Thyroid gland (tissue), 4 donors: Measurements from ENCODE around the gene ALDH9A1. TPM values are rescaled to one million over a fixed set of nuclear protein-coding genes. Genes with fewer than 3 reads are reported as not detected.
A peak's percentile ranks its signal among the peaks of the same experiment; 100 is the strongest.

Experiments
- DNase-seq, 2 donors: peaks; one replicate each; pipeline ENCODE4 v3.0.0-alpha.2; 2019
- H3K27ac ChIP-seq, 3 donors: fragments of 200-600 bp; sonication (generic); 1 replicate in 2 of 3; 2 replicates in 1 of 3; pipeline ENCODE4 v1.5.1; 2016 to 2019; ENCODE audit warnings: mild to moderate bottlenecking in 1 of 3, moderate library complexity in 1 of 3
- H3K27me3 ChIP-seq: fragments of 200-600 bp; sonication (generic); one replicate; pipeline ENCODE4 v1.5.1; 2019
- H3K36me3 ChIP-seq, 2 donors: fragments of 200-600 bp; sonication (generic); one replicate each; pipeline ENCODE4 v1.5.1; 2016 to 2019
- H3K4me1 ChIP-seq, 2 donors: fragments of 200-600 bp; sonication (generic); one replicate each; pipeline ENCODE4 v1.5.1; 2017 to 2019
- H3K4me3 ChIP-seq, 3 donors: fragments of 200-600 bp; sonication (generic); replicated peaks in 1 of 3; 1 replicate in 2 of 3; 2 replicates in 1 of 3; pipeline ENCODE4 v1.5.1; 2016; ENCODE audit warnings: mild to moderate bottlenecking in 1 of 3
- H3K9me3 ChIP-seq: fragments of 200-600 bp; sonication (generic); one replicate; pipeline ENCODE4 v1.5.1; 2017
- POLR2A ChIP-seq, 2 donors: fragments of 450-650 bp; IDR thresholded peaks; one replicate each; pipeline ENCODE4 v1.6.1; 2017; ENCODE audit warnings: antibody characterized with exemption in 2 of 2, mild to moderate bottlenecking in 2 of 2, moderate library complexity in 1 of 2
- WGBS, 2 donors: methylation state at CpG; one replicate each; pipeline ENCODE4 v1.1.5; 2017; 5-methylcytosine and 5-hydroxymethylcytosine counted together
- intact Hi-C: fragments of 100-400 bp; cut with DNase I; formaldehyde crosslinking; loops from one replicate; pipeline ENCODE4 v1.15.1; 2023
- total RNA-seq, 4 donors: library from RNA; depleted of rRNA; stranded (reverse); fragments of >200 nt; gene quantifications; one replicate each; pipeline ENCODE4 v1.2.3, GENCODE V29; 2016
- TF ChIP-seq, protein P1 (sequence below), 6 experiments: fragments of 200-600 bp in 3 of 6; fragments of 450-650 bp in 3 of 6; sonication (generic) in 3 of 6; IDR thresholded peaks; one replicate each; pipeline ENCODE4 v1.5.1; 2016 to 2019; ENCODE audit warnings: antibody characterized with exemption in 6 of 6, mild to moderate bottlenecking in 2 of 6, inconsistent platforms in 1 of 6, moderate library complexity in 1 of 6

The ALDH9A1 gene
- total RNA-seq, 4 donors from 2014 or later: 99.7 to 348 (median 192) TPM

DNA sequence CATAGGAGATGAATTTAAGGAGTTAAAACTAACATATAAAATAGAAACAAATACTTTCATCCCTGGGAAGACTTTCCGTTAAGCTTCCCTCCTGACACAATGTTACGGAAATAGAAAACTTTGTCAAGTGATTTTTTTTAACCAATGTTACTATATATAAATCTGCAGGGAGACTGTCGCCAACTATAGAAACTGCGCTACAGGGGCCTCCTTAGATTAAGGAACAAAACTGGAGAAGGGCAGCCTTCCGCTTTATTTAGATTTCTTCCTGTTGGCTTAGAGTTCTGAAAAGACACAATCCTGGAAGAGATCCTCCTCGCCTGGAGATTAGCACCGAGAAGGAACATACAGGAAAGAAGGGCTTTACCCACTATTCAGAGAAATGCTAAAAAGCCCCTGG lies 65.9 kb downstream of the ALDH9A1 start:
- Histone ChIP-seq H3K27me3 (no peaks in the 10 kb centered on the region), H3K9me3 (no peaks in the 10 kb centered on the region), H3K4me3 (peak overlapping the region in 2 of 3 donors; percentile 42 to 56), H3K27ac (peak overlapping the region; percentile 82 to 95 (median 92)), H3K4me1 (peaks cover 49 to 54% of the 10 kb centered on the region in 2 donors), H3K36me3 (no peaks in the 10 kb centered on the region)
- TF ChIP-seq POLR2A (IDR thresholded peaks at IDR 0.05): no peak
- TF ChIP-seq, protein P1, sequence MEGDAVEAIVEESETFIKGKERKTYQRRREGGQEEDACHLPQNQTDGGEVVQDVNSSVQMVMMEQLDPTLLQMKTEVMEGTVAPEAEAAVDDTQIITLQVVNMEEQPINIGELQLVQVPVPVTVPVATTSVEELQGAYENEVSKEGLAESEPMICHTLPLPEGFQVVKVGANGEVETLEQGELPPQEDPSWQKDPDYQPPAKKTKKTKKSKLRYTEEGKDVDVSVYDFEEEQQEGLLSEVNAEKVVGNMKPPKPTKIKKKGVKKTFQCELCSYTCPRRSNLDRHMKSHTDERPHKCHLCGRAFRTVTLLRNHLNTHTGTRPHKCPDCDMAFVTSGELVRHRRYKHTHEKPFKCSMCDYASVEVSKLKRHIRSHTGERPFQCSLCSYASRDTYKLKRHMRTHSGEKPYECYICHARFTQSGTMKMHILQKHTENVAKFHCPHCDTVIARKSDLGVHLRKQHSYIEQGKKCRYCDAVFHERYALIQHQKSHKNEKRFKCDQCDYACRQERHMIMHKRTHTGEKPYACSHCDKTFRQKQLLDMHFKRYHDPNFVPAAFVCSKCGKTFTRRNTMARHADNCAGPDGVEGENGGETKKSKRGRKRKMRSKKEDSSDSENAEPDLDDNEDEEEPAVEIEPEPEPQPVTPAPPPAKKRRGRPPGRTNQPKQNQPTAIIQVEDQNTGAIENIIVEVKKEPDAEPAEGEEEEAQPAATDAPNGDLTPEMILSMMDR (IDR thresholded peaks at IDR 0.05): no peak
- intact Hi-C loops: no loop called here
- whole genome bisulfite sequencing, 2 donors: 63 to 64% methylated on average over 7 of the region's 7 CpGs
- no peak for DNase-seq

DNA sequence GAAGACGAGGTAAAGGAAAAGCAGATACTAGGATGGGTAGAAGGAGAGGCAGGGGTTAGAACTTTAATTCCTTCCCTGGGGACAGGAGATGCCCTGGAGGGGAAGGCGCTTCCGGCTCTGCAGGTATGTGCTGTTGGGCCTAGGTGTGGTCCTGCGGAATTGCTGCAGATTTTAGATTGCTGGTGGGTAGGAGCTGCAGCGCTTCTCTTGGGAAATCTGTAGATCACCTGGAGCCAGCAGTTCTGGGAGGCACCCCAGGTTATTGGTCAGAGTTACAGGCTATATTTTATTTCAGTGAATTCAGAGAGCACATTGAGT lies 66.3 kb downstream of the ALDH9A1 start:
- Histone ChIP-seq H3K27me3 (no peaks in the 10 kb centered on the region), H3K4me3 (peak overlapping the region in 2 of 3 donors; percentile 42 to 56), H3K4me1 (peaks cover 45 to 51% of the 10 kb centered on the region in 2 donors), H3K27ac (peak overlapping the region; percentile 82 to 95 (median 92)), H3K9me3 (no peaks in the 10 kb centered on the region), H3K36me3 (no peaks in the 10 kb centered on the region)
- 21 to 26% methylated on average over 5 of the region's 5 CpGs for WGBS, 2 donors
- intact Hi-C loops: no loop called here
- DNase-seq: peak; percentile 25 to 31
- TF ChIP-seq POLR2A (IDR thresholded peaks at IDR 0.05): no peak
- TF ChIP-seq, protein P1 (IDR thresholded peaks at IDR 0.05): no peak

DNA sequence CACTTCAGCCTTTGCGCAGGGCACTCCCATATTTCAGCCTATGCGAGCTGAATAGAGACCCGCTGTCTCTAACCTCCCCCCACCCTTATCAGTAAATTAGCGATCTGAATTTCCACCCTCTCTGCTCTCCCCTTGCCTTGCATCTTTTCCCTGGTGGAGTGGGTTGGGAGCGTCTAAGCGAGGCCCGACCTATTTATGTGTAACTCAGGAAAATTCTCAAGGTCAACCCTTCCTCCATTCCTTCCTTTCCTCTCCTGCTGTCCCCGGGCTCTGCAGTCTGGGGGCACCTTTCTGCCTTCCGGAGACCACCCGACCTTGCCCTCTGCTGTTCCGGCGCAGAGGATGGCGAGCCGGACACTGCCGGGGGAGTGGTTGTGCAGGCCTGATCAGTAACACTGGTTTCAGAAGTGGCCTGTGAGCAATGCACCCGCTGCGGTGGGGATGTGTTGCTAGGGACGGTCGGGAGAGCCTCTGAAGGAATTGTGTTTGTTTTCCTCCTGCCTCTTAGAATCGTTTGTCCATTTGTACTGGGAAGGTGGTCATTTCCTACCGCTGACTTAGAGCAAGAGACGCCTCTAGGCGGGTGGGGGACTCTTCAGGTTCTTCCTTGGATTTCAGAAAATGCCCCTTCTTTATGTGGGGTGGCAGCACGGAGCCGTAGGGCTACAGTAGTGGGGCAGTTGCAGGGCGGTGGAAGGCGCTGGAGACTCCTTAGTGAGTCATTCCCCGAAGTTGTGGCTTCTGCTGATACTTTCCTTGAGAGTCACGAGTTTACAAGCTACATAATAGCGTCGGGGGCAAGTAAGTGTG lies 66.8 kb downstream of the ALDH9A1 start:
- intact Hi-C loops: no loop called here
- peak overlapping the region; percentile 42 to 56 (median 56) for H3K4me3 ChIP-seq
- H3K4me1 ChIP-seq: peaks cover 39 to 45% of the 10 kb centered on the region in 2 donors
- H3K36me3 ChIP-seq: no peaks in the 10 kb centered on the region
- no peaks in the 10 kb centered on the region for H3K27me3 ChIP-seq
- H3K27ac ChIP-seq: peak overlapping the region; percentile 82 to 95 (median 92)
- peak; percentile 52 to 55 for DNase-seq
- 1% methylated on average over 31 of the region's 31 CpGs for WGBS, 2 donors
- TF ChIP-seq POLR2A (IDR thresholded peaks at IDR 0.05): peak in 1 of 2 donors; percentile 23
- TF ChIP-seq, protein P1 (IDR thresholded peaks at IDR 0.05): peak in 4 of 6 experiments; percentile 3 to 13 (median 11)
- H3K9me3 ChIP-seq: no peaks in the 10 kb centered on the region

DNA sequence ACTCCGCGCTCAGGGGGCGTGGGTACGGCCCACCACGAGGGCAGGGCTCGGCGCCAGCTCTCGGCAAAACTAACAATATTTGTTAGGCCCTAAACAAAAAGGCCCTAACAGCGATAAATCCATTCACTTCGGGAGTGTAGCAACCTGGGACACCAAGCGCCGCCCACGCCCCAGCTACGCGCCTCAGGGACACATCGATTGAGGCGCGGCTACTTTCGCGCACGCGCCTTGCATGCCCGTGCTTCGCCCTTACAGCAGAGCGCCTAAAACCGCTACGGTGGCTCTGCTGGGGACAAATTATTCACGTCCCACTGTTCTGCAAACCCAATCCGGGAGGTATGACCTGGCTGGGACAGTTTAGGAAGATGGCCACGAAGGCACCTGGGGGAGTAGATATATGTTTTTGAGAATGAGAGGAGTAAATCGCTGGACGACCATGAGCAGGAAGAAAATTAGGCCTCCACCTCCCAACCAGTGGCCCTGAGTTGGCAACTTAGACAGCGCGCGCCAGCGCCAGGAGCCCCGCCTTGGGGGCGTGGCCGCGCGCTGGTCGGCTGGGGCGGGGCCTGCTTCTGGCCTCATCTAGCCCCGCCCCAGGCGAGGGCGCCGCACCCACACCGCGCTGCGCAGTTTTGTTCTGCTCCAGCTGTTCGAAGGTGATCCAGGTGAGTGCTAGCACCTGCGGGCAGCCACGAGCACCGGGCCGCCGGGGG lies 67.6 kb downstream of the ALDH9A1 start, which contains the start of gene MGST3:
Gene MGST3, plus strand, starts transcription at position 606 of the 713 bp plus-strand sequence. CDS start 18,614 bp downstream, outside the sequence.
- H3K27me3 ChIP-seq: no peaks in the 10 kb centered on the region
- peaks cover 32 to 37% of the 10 kb centered on the region in 2 donors for H3K4me1 ChIP-seq
- H3K4me3 ChIP-seq: peak within 1 kb of the TSS; percentile 56 to 66 (median 56)
- peak; percentile 60 to 95 for TF ChIP-seq POLR2A (IDR thresholded peaks at IDR 0.05)
- TF ChIP-seq, protein P1 (IDR thresholded peaks at IDR 0.05): no peak
- peak; percentile 97 for DNase-seq
- 0 to 1% methylated on average over 24 to 53 of the region's 56 CpGs for WGBS, 2 donors
- peak within 1 kb of the TSS; percentile 82 to 95 (median 92) for H3K27ac ChIP-seq
- no peaks in the 10 kb centered on the region for H3K9me3 ChIP-seq
- H3K36me3 ChIP-seq: no peaks in the 10 kb centered on the region
- intact Hi-C loops: no loop called here
